ENCODE data around the gene SEMA5A. TPM values are rescaled to one million over a fixed set of nuclear protein-coding genes. Genes with fewer than 3 reads are reported as not detected.

The SEMA5A gene
- total and polyA plus RNA-seq, 7 experiments from 2014 or later: 0.25 to 0.98 (median 0.46) TPM; not detected in 1

DNA sequence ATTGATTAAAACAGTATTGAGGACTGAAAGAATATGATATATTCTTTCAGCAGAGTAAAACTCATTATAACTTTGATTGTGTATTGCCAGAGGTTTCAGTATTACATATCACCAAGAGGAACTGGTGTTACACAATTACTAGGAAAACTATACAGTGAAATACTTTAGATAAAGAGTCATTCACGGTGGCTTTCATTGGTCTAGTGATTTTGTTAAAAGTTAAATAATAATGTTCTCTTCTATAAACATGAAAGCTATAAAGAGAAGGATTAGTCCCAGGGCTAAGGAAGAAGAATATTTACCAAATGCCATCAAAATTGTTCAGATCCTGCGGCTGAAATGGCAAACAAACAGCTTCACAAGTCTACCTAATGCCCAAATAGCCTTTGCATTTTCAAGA, 306.2 kb downstream of the SEMA5A start:
- intact Hi-C loops (cut with micrococcal nuclease): no loop called here
- no peak for DNase-seq
- no peak for ATAC-seq
- Mint-ChIP-seq H3K4me3 (no peak overlapping the region), H3K9me3 (peaks cover 0 to 10% (median 2%) of the 10 kb centered on the region in 11 donors), H3K36me3 (no peaks in the 10 kb centered on the region), H3K4me1 (peaks cover 0 to 2% (median 0%) of the 10 kb centered on the region in 7 donors), H3K27ac (no peak overlapping the region), H3K27me3 (no peaks in the 10 kb centered on the region)
- Histone ChIP-seq H3K4me3 (ENCODE audit: low read length) (no peak overlapping the region), H3K36me3 (ENCODE audit: control insufficient read depth in 2 of 3, insufficient read depth in 3 of 3, low read length in 3 of 3) (no peaks in the 10 kb centered on the region), H3K27ac (ENCODE audit: low read depth, low read length) (no peak overlapping the region), H3K9me3 (ENCODE audit: control insufficient read depth in 2 of 3, low read length in 3 of 3) (no peaks in the 10 kb centered on the region), H3K4me1 (ENCODE audit: control insufficient read depth in 2 of 2, insufficient read depth in 2 of 2, low read length in 2 of 2) (no peaks in the 10 kb centered on the region), H3K27me3 (ENCODE audit: control insufficient read depth in 2 of 2, insufficient read depth in 2 of 2, low read length in 2 of 2) (no peaks in the 10 kb centered on the region)
- ChIA-PET POLR2A (no interaction called here), CTCF (no interaction called here)

GRCh38 chr5:9239071-9239470, 306.8 kb downstream of the SEMA5A start:
- CTCF ChIA-PET: no interaction called here
- DNase-seq: no peak

DNA sequence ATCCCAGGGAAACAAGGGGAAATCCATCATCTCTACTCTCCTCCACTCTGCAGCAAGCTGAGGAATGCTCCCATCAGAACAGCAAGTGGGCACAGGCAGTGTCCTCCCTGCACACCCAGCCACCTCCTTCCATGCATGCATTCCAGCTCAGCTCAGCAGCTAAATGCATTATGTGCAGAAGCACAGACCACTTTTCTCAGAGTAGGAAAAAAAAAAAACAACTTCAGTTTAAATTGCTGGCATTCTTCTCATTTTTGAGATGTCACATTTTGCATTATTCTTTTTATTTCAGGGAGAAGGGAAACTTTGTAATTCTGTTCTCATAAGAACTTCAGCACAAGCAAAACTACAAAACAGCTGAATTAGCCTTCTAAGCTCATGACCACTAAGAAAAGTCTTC, 312.2 kb downstream of the SEMA5A start:
- H3K9me3 Mint-ChIP-seq: peaks cover 0 to 17% (median 5%) of the 10 kb centered on the region in 11 donors
- ATAC-seq (no peak), DNase-seq (no peak)
- intact Hi-C loops (cut with micrococcal nuclease): no loop called here
- H3K27me3 Mint-ChIP-seq: no peaks in the 10 kb centered on the region
- H3K4me1 Mint-ChIP-seq: peaks cover 0 to 2% (median 0%) of the 10 kb centered on the region in 7 donors
- Histone ChIP-seq H3K36me3 (ENCODE audit: control insufficient read depth in 2 of 3, insufficient read depth in 3 of 3, low read length in 3 of 3) (no peaks in the 10 kb centered on the region), H3K27me3 (ENCODE audit: control insufficient read depth in 2 of 2, insufficient read depth in 2 of 2, low read length in 2 of 2) (no peaks in the 10 kb centered on the region), H3K9me3 (ENCODE audit: control insufficient read depth in 2 of 3, low read length in 3 of 3) (no peaks in the 10 kb centered on the region), H3K4me3 (ENCODE audit: low read length) (no peak overlapping the region), H3K27ac (ENCODE audit: low read depth, low read length) (no peak overlapping the region), H3K4me1 (ENCODE audit: control insufficient read depth in 2 of 2, insufficient read depth in 2 of 2, low read length in 2 of 2) (no peaks in the 10 kb centered on the region)
- no peak overlapping the region for H3K4me3 Mint-ChIP-seq
- ChIA-PET POLR2A (no interaction called here), CTCF (no interaction called here)
- H3K27ac Mint-ChIP-seq: no peak overlapping the region
- H3K36me3 Mint-ChIP-seq: peaks cover 0 to 4% (median 0%) of the 10 kb centered on the region in 5 donors

More at GRCh38 chr5:9239071-9239470, 306.8 kb downstream of the SEMA5A start:
- H3K36me3 Mint-ChIP-seq: no peaks in the 10 kb centered on the region
- no peaks in the 10 kb centered on the region for H3K27me3 ChIP-seq (ENCODE audit: control insufficient read depth in 2 of 2, insufficient read depth in 2 of 2, low read length in 2 of 2)
- H3K9me3 ChIP-seq (ENCODE audit: control insufficient read depth in 2 of 3, low read length in 3 of 3): no peaks in the 10 kb centered on the region
- H3K4me3 Mint-ChIP-seq: no peak overlapping the region
- H3K9me3 Mint-ChIP-seq: peaks cover 0 to 10% (median 2%) of the 10 kb centered on the region in 11 donors
- H3K4me3 ChIP-seq (ENCODE audit: low read length): no peak overlapping the region
- intact Hi-C loops (cut with micrococcal nuclease): no loop called here
- ATAC-seq: no peak
- H3K27ac Mint-ChIP-seq: no peak overlapping the region
- no peak overlapping the region for H3K27ac ChIP-seq (ENCODE audit: low read depth, low read length)
- H3K4me1 Mint-ChIP-seq: peaks cover 0 to 2% (median 0%) of the 10 kb centered on the region in 7 donors
- no peaks in the 10 kb centered on the region for H3K36me3 ChIP-seq (ENCODE audit: control insufficient read depth in 2 of 3, insufficient read depth in 3 of 3, low read length in 3 of 3)
- no peaks in the 10 kb centered on the region for H3K27me3 Mint-ChIP-seq
- no peaks in the 10 kb centered on the region for H3K4me1 ChIP-seq (ENCODE audit: control insufficient read depth in 2 of 2, insufficient read depth in 2 of 2, low read length in 2 of 2)
- POLR2A ChIA-PET: no interaction called here

- POLR2A ChIA-PET: no interaction called here
- Mint-ChIP-seq H3K4me1 (peaks cover 0 to 2% (median 0%) of the 10 kb centered on the region in 7 donors), H3K27ac (no peak overlapping the region), H3K4me3 (no peak overlapping the region), H3K36me3 (peaks cover 0 to 4% (median 0%) of the 10 kb centered on the region in 5 donors), H3K27me3 (no peaks in the 10 kb centered on the region), H3K9me3 (peaks cover 0 to 17% (median 5%) of the 10 kb centered on the region in 11 donors)
- ATAC-seq: no peak
- Histone ChIP-seq H3K36me3 (ENCODE audit: control insufficient read depth in 2 of 3, insufficient read depth in 3 of 3, low read length in 3 of 3) (no peaks in the 10 kb centered on the region), H3K27me3 (ENCODE audit: control insufficient read depth in 2 of 2, insufficient read depth in 2 of 2, low read length in 2 of 2) (no peaks in the 10 kb centered on the region), H3K4me3 (ENCODE audit: low read length) (no peak overlapping the region), H3K9me3 (ENCODE audit: control insufficient read depth in 2 of 3, low read length in 3 of 3) (no peaks in the 10 kb centered on the region), H3K27ac (ENCODE audit: low read depth, low read length) (no peak overlapping the region), H3K4me1 (ENCODE audit: control insufficient read depth in 2 of 2, insufficient read depth in 2 of 2, low read length in 2 of 2) (no peaks in the 10 kb centered on the region)
- intact Hi-C loops (cut with micrococcal nuclease): no loop called here
- no peak for DNase-seq
- CTCF ChIA-PET: no interaction called here
These were observed 312.8 kb downstream of the SEMA5A start for GRCh38 chr5:9233035-9233434.

- POLR2A ChIA-PET: no interaction called here
- no peak overlapping the region for H3K27ac Mint-ChIP-seq
- H3K4me1 Mint-ChIP-seq: peaks cover 0 to 2% (median 0%) of the 10 kb centered on the region in 7 donors
- no peak overlapping the region for H3K27ac ChIP-seq (ENCODE audit: low read depth, low read length)
- no peaks in the 10 kb centered on the region for H3K4me1 ChIP-seq (ENCODE audit: control insufficient read depth in 2 of 2, insufficient read depth in 2 of 2, low read length in 2 of 2)
- peaks cover 0 to 17% (median 5%) of the 10 kb centered on the region in 11 donors for H3K9me3 Mint-ChIP-seq
- CTCF ChIA-PET: no interaction called here
- DNase-seq: no peak
- no peak overlapping the region for H3K4me3 ChIP-seq (ENCODE audit: low read length)
- peaks cover 0 to 4% (median 0%) of the 10 kb centered on the region in 5 donors for H3K36me3 Mint-ChIP-seq
- intact Hi-C loops (cut with micrococcal nuclease): no loop called here
- no peaks in the 10 kb centered on the region for H3K36me3 ChIP-seq (ENCODE audit: control insufficient read depth in 2 of 3, insufficient read depth in 3 of 3, low read length in 3 of 3)
- no peak for ATAC-seq
- H3K27me3 ChIP-seq (ENCODE audit: control insufficient read depth in 2 of 2, insufficient read depth in 2 of 2, low read length in 2 of 2): no peaks in the 10 kb centered on the region
- H3K9me3 ChIP-seq (ENCODE audit: control insufficient read depth in 2 of 3, low read length in 3 of 3): no peaks in the 10 kb centered on the region
- H3K27me3 Mint-ChIP-seq: no peaks in the 10 kb centered on the region
- H3K4me3 Mint-ChIP-seq: no peak overlapping the region
These were observed 314.0 kb downstream of the SEMA5A start for GRCh38 chr5:9231842-9232241.

DNA sequence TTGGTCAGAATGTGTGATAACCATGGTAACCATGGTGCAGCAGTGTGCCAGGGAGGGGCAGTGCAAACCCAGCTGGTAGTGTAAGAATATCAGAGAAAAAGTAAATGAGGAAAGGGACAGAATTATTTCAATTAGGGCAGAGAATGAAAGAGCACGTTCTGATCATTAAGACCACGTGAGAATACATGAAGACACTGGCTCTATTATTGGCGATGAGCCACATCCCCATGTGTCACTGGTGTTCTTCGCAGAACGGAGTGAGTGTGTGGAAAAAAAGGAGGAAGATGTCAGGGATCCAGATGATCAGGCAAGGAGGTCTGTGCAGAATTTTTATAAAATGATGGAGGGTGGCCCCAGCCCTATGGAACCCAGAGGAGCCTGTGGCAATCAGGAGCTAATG, 315.5 kb downstream of the SEMA5A start:
- H3K4me3 Mint-ChIP-seq: no peak overlapping the region
- no peak for DNase-seq
- H3K36me3 ChIP-seq (ENCODE audit: control insufficient read depth in 2 of 3, insufficient read depth in 3 of 3, low read length in 3 of 3): no peaks in the 10 kb centered on the region
- H3K27me3 Mint-ChIP-seq: no peaks in the 10 kb centered on the region
- H3K9me3 ChIP-seq (ENCODE audit: control insufficient read depth in 2 of 3, low read length in 3 of 3): no peaks in the 10 kb centered on the region
- H3K4me3 ChIP-seq (ENCODE audit: low read length): no peak overlapping the region
- no peaks in the 10 kb centered on the region for H3K4me1 ChIP-seq (ENCODE audit: control insufficient read depth in 2 of 2, insufficient read depth in 2 of 2, low read length in 2 of 2)
- no peak overlapping the region for H3K27ac Mint-ChIP-seq
- H3K27ac ChIP-seq (ENCODE audit: low read depth, low read length): no peak overlapping the region
- ATAC-seq: no peak
- H3K9me3 Mint-ChIP-seq: peaks cover 0 to 16% (median 4%) of the 10 kb centered on the region in 11 donors
- H3K36me3 Mint-ChIP-seq: peaks cover 0 to 4% (median 0%) of the 10 kb centered on the region in 5 donors
- no peaks in the 10 kb centered on the region for H3K4me1 Mint-ChIP-seq
- intact Hi-C loops (cut with micrococcal nuclease): no loop called here
- ChIA-PET CTCF (interaction anchor here (0.6 kb wide), 1 partner anchor 54 kb away, joined by 4 read pairs; no protein-coding TSS in a partner anchor), POLR2A (no interaction called here)
- no peaks in the 10 kb centered on the region for H3K27me3 ChIP-seq (ENCODE audit: control insufficient read depth in 2 of 2, insufficient read depth in 2 of 2, low read length in 2 of 2)

- peaks cover 0 to 4% (median 0%) of the 10 kb centered on the region in 5 donors for H3K36me3 Mint-ChIP-seq
- no peak overlapping the region for H3K4me3 Mint-ChIP-seq
- intact Hi-C loops (cut with micrococcal nuclease): no loop called here
- H3K27me3 Mint-ChIP-seq: no peaks in the 10 kb centered on the region
- H3K9me3 ChIP-seq (ENCODE audit: control insufficient read depth in 2 of 3, low read length in 3 of 3): no peaks in the 10 kb centered on the region
- peaks cover 0 to 26% (median 3%) of the 10 kb centered on the region in 11 donors for H3K9me3 Mint-ChIP-seq
- CTCF ChIA-PET: no interaction called here
- H3K4me1 ChIP-seq (ENCODE audit: control insufficient read depth in 2 of 2, insufficient read depth in 2 of 2, low read length in 2 of 2): no peaks in the 10 kb centered on the region
- H3K27me3 ChIP-seq (ENCODE audit: control insufficient read depth in 2 of 2, insufficient read depth in 2 of 2, low read length in 2 of 2): no peaks in the 10 kb centered on the region
- DNase-seq (no peak), ATAC-seq (no peak)
- no peaks in the 10 kb centered on the region for H3K36me3 ChIP-seq (ENCODE audit: control insufficient read depth in 2 of 3, insufficient read depth in 3 of 3, low read length in 3 of 3)
- no peak overlapping the region for H3K27ac Mint-ChIP-seq
- H3K4me1 Mint-ChIP-seq: no peaks in the 10 kb centered on the region
- H3K27ac ChIP-seq (ENCODE audit: low read depth, low read length): no peak overlapping the region
- POLR2A ChIA-PET: no interaction called here
- no peak overlapping the region for H3K4me3 ChIP-seq (ENCODE audit: low read length)
These were observed 319.8 kb downstream of the SEMA5A start for GRCh38 chr5:9226016-9226536.
